ENCODE measurements around the gene KSR1.

- peak; percentile 27 for TF ChIP-seq CTCF (IDR thresholded peaks at IDR 0.05; ENCODE audit: insufficient read depth, low read depth, low read length)
- TF ChIP-seq EZH2 (IDR thresholded peaks at IDR 0.05; ENCODE audit: insufficient read depth, low read length), result no peak
Observed at GRCh38 chr17:27494192-27495091, 38.2 kb downstream of the KSR1 start.
